HG03039 (cell line): ENCODE measurements around the gene YWHAE.
"Not testable (repeated sequence)": the region's sequence is repeated elsewhere in the genome, so short reads cannot be mapped to it uniquely, and the experiment has no call there.

Experiments
- ATAC-seq: cut with Tn5 transposase; IDR thresholded peaks from one replicate; pipeline ENCODE4 v1.9.1; 2021; ENCODE audit warnings: mild to moderate bottlenecking, moderate library complexity; ENCODE audit not compliant: unreplicated experiment

The YWHAE gene

GRCh38 chr17:1375615-1376014 is 24.4 kb downstream of the YWHAE start:
- ATAC-seq = no peak

- no peak for ATAC-seq
These were observed 25.4 kb downstream of the YWHAE start for GRCh38 chr17:1374431-1375177.

GRCh38 chr17:1373707-1374237 is 26.2 kb downstream of the YWHAE start:
- no peak for ATAC-seq

- ATAC-seq = no peak
These were observed 27.4 kb downstream of the YWHAE start for GRCh38 chr17:1372618-1373017.

- ATAC-seq = no peak
These were observed 28.0 kb downstream of the YWHAE start for GRCh38 chr17:1371893-1372590.

- ATAC-seq = no peak
These were observed 31.4 kb downstream of the YWHAE start for GRCh38 chr17:1368588-1368987.

GRCh38 chr17:1367351-1367745 is 32.7 kb downstream of the YWHAE start:
- ATAC-seq = no peak

GRCh38 chr17:1366234-1366633 is 33.8 kb downstream of the YWHAE start:
- ATAC-seq = no peak

GRCh38 chr17:1365445-1366039 is 34.5 kb downstream of the YWHAE start:
- no peak for ATAC-seq

- ATAC-seq = no peak
These were observed 37.1 kb downstream of the YWHAE start for GRCh38 chr17:1362964-1363363.

GRCh38 chr17:1362065-1362848 is 37.8 kb downstream of the YWHAE start:
- ATAC-seq = no peak

- ATAC-seq = no peak
These were observed 39.0 kb downstream of the YWHAE start for GRCh38 chr17:1360975-1361374.

GRCh38 chr17:1360315-1360714 is 39.7 kb downstream of the YWHAE start:
- ATAC-seq = not testable (repeated sequence)

- ATAC-seq = no peak
These were observed 46.0 kb downstream of the YWHAE start for GRCh38 chr17:1354030-1354429.

GRCh38 chr17:1352530-1352929 is 47.5 kb downstream of the YWHAE start:
- not testable (repeated sequence) for ATAC-seq

GRCh38 chr17:1351971-1352370 is 48.1 kb downstream of the YWHAE start:
- ATAC-seq = no peak

GRCh38 chr17:1351275-1351674 is 48.7 kb downstream of the YWHAE start:
- no peak for ATAC-seq

- ATAC-seq = no peak
These were observed 52.3 kb downstream of the YWHAE start for GRCh38 chr17:1347589-1348323.

GRCh38 chr17:1344521-1344920 is 55.5 kb downstream of the YWHAE start:
- no peak for ATAC-seq

GRCh38 chr17:1343554-1343953 is 56.5 kb downstream of the YWHAE start:
- no peak for ATAC-seq
